ENCODE results near the gene LRRC10B. TPM values are rescaled to one million over a fixed set of nuclear protein-coding genes. Genes with fewer than 3 reads are reported as not detected.

LRRC10B gene
- total and polyA plus RNA-seq, 2 donors, result 2.7 TPM; not detected in 1

DNA sequence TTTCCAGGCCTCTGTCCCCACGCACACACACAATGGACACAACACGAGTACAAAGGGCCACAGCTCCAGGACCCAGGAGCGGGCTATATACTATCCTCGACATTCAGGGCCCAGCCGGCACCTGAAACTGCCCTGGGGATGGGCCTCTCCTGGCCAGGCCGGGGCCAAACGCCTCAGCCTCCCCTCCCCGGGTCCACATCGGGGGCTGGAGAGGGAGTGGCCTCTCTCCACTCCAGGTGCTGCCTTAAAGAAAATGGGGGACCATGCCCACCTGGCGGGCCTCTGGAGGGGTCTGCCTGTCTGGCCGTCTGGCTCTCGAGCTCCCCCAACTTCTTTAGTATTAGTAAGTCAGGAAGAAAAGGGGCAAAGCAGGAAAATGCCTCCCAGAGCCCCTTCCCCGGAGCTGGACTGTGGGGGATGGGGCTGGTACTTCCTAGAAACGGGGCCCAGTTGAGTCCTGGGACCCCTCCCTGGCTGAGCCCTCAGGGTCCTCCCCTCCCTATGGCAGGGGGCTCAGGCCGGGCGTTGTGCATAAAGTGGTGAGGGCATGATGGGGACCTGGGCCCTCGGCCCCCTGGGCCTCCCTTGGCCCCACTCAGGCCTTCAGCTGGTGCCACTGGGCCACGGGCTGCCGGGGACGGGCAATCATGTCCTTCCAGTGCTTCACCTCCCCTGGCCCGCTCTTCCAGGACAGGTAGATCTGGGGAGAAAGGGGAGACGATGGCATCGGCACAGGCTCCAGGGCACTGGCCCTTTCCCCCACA, 9.7 kb downstream of the LRRC10B start:
- DNase-seq (ENCODE audit: extremely low spot score), result no peak
- H3K4me3 ChIP-seq (ENCODE audit: low read depth, low read length), result no peak overlapping the region
- H3K4me1 ChIP-seq (ENCODE audit: insufficient read depth), result no peaks in the 10 kb centered on the region
- no peaks in the 10 kb centered on the region for H3K36me3 ChIP-seq (ENCODE audit: insufficient read depth)
- WGBS, result 85% methylated on average over 23 of the region's 23 CpGs
- H3K27ac ChIP-seq (ENCODE audit: low read depth), result no peak overlapping the region

DNA sequence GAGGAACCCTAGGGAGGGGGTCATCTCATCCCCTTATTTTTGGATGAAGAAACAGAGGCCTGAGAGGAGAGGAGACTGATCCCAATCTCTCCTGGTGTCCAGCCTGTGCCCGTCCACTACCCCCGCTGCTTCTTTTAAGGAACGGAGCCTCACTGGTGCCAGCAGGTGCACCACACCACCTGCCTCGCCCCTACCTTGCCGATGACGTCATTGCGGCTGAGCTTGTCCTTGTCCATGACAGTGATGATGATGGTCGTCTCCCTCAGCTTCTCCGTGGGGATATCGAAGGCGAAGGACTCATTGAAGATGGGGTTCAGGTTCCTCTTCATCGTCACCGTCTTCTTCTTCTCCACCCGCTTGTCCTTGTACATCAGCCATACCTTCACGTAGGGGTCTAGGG, 14.3 kb downstream of the LRRC10B start:
- H3K4me3 ChIP-seq (ENCODE audit: low read depth, low read length), result no peak overlapping the region
- DNase-seq (ENCODE audit: extremely low spot score), result no peak
- WGBS, result 89% methylated on average over 15 of the region's 15 CpGs

DNA sequence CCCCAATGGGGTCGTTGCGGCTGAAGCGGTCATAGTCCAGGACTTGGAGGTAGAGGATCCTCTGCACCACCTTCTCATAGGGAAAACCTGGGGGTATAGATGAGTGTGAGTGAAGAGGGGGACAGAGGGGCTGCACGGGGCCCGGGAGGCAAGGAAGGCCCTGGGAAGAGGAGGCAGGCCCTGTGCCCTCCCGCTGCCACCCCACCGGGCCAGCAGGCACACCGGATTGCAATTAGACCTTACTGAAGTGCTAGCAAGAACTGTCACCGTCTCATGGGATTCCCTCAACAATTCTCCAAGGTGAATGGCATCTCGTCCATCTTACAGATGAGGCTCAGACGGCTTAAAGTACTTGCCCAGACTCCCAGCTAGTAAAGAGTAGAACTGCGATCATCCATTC, 15.9 kb downstream of the LRRC10B start:
- H3K4me1 ChIP-seq (ENCODE audit: insufficient read depth), result no peaks in the 10 kb centered on the region
- H3K36me3 ChIP-seq (ENCODE audit: insufficient read depth), result no peaks in the 10 kb centered on the region
- 86% methylated on average over 12 of the region's 12 CpGs for WGBS
- no peak for DNase-seq (ENCODE audit: extremely low spot score)
- H3K27ac ChIP-seq (ENCODE audit: low read depth), result no peak overlapping the region
- no peak overlapping the region for H3K4me3 ChIP-seq (ENCODE audit: low read depth, low read length)

More for the DNA sequence above, 14.3 kb downstream of the LRRC10B start:
- Histone ChIP-seq H3K27ac (ENCODE audit: low read depth) (no peak overlapping the region), H3K4me1 (ENCODE audit: insufficient read depth) (no peaks in the 10 kb centered on the region), H3K36me3 (ENCODE audit: insufficient read depth) (no peaks in the 10 kb centered on the region)

DNA sequence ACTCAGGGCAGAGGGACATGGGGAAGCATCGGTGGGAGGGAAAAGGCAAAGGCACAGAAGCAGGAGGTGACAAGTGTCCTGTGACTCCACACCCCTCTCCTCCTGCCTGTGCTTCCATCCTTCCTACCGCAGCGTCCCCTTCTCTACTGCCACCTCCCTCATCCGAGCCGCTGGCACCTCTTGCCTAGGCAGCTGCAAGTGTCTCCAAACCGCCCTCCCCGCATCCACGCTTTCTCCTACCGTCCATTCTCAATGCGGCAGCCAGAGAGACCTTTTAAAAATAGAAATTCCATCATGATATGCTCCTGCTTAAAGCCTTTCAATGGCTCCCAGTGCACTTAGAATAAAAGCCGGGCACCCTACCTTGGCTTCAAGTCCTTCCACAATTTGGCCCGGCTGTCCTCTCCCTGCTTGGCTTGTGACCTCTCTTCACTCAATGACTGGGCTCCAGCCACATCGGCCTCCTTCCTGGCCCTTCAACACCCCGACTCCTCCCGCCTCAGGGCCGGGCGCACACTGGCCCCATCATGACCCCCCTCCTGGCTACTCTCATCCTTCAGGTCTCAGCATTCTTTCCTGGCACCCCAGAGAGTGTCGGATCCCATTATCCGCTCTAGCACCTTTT, 16.5 kb downstream of the LRRC10B start:
- no peaks in the 10 kb centered on the region for H3K36me3 ChIP-seq (ENCODE audit: insufficient read depth)
- DNase-seq (ENCODE audit: extremely low spot score), result no peak
- H3K4me1 ChIP-seq (ENCODE audit: insufficient read depth), result no peaks in the 10 kb centered on the region
- no peak overlapping the region for H3K4me3 ChIP-seq (ENCODE audit: low read depth, low read length)
- H3K27ac ChIP-seq (ENCODE audit: low read depth), result no peak overlapping the region
- 87% methylated on average over 19 of the region's 19 CpGs for WGBS

DNA sequence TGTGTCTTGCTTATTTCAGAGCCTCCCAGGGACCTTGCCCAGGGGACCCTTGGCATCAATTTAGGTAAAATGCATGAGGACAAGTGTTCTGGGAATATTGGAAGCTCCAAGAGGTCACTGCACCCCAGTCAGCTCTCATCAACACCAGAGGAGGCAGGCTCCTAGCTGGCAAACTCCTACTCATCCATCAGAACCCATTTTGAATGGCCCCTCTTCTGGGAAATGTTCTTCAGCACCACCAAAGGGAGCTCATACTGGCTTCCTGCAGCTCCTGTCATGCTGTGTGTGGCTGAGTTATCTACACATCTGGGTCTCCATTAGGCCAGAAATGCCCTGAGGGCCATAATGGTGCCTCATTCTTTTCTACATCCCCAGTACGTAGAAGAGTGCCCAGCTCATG, 17.7 kb downstream of the LRRC10B start:
- Histone ChIP-seq H3K4me1 (ENCODE audit: insufficient read depth) (no peaks in the 10 kb centered on the region), H3K27ac (ENCODE audit: low read depth) (no peak overlapping the region), H3K4me3 (ENCODE audit: low read depth, low read length) (no peak overlapping the region), H3K36me3 (ENCODE audit: insufficient read depth) (no peaks in the 10 kb centered on the region)
- DNase-seq (ENCODE audit: extremely low spot score), result no peak
- 90% methylated on average over 1 of the region's 1 CpG for WGBS

DNA sequence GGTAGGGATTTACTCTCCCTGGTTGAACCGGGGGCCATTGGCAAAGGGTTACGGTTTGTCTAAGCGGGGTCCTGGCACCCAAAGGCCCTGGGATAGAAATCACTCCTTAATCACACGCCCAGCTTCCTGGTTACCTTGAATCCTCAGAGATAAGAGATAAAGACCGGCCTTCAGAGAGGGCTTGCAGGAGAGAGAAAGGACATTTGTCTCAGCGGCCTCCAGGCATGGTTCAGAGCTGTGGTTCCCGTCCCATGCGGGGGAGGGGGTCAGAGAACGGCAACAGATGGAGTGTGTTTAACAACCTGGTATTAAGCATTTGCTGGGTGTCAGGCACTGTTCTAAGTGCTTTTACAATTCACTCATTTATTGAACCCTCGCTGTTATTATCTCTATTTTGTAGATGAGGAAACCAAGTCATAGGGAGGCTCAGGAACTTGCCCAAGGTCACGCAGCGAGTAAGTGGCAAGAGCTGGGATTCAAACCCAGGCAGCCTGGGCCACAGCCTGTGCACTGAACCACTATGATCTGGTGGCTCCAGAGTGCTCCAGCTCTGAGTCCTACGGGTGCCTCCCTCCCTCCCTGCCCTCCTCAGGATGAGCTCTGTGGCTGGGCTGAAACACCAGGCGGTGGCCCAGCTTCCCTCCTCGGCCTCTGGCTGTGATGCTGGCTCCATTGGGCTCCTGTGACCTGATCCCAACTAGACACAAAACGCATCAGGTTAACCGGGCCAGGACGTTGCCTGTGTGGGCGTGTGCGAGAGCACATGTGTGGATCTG, 18.6 kb downstream of the LRRC10B start:
- Histone ChIP-seq H3K4me1 (ENCODE audit: insufficient read depth) (no peaks in the 10 kb centered on the region), H3K36me3 (ENCODE audit: insufficient read depth) (no peaks in the 10 kb centered on the region), H3K27ac (ENCODE audit: low read depth) (no peak overlapping the region), H3K4me3 (ENCODE audit: low read depth, low read length) (no peak overlapping the region)
- no peak for DNase-seq (ENCODE audit: extremely low spot score)
- 74% methylated on average over 20 of the region's 20 CpGs for WGBS

DNA sequence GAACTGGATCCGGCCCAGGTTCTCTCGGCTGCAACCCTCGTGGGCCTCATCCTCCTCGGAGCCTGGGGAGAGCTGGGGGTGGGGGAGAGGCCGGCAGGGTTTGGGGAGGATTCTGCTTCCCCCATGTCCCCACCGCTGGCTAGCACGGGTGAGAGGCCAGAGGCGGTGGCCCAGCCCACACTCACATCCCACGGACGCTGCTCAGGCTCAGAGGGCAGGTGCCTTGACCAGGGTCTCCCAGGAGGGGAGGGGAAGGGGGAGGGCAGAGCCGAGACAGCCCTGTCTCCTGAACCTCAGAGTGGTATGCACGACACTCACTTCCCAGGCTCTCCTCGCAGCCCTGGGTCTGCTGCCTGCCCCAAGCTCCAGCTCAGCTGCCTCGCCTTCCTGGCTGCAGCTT, 19.6 kb downstream of the LRRC10B start:
- Histone ChIP-seq H3K4me1 (ENCODE audit: insufficient read depth) (no peaks in the 10 kb centered on the region), H3K36me3 (ENCODE audit: insufficient read depth) (no peaks in the 10 kb centered on the region), H3K27ac (ENCODE audit: low read depth) (no peak overlapping the region), H3K4me3 (ENCODE audit: low read depth, low read length) (no peak overlapping the region)
- 38% methylated on average over 14 of the region's 14 CpGs for WGBS
- no peak for DNase-seq (ENCODE audit: extremely low spot score)

DNA sequence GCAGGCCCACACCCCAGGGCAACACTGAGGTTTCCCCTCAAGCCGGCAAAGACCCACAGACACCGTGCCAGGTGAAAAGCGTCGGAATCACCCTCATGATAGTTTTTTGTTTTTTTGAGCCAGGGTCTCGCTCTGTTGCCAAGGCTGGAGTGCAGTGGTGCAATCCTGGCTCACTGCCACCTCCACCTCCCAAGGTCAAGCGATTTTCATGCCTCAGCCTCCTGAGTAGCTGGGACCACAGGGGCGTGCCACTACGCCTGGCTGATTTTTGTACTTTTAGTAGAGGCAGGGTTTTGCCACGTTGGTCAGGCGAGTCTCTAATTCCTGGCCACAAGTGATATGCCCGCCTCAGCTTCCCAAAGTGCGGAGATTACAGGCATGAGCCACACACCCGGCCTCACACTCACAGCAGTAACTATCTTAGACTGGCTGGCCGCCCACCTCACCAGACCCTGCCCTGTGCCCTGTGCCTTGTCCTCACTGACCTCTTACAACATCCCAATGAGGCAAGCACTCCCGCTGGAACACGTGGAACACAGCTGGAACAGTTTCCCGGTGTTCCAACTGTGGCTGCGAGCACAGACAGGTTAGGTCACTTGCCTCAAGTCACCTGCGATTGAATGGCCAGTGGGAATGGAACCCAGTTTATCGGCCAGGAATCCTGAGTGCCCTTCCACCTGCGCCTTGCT, 21.1 kb downstream of the LRRC10B start:
- 75% methylated on average over 21 of the region's 21 CpGs for WGBS
- no peak for DNase-seq (ENCODE audit: extremely low spot score)
- Histone ChIP-seq H3K27ac (ENCODE audit: low read depth) (no peak overlapping the region), H3K36me3 (ENCODE audit: insufficient read depth) (no peaks in the 10 kb centered on the region), H3K4me3 (ENCODE audit: low read depth, low read length) (no peak overlapping the region), H3K4me1 (ENCODE audit: insufficient read depth) (no peaks in the 10 kb centered on the region)

DNA sequence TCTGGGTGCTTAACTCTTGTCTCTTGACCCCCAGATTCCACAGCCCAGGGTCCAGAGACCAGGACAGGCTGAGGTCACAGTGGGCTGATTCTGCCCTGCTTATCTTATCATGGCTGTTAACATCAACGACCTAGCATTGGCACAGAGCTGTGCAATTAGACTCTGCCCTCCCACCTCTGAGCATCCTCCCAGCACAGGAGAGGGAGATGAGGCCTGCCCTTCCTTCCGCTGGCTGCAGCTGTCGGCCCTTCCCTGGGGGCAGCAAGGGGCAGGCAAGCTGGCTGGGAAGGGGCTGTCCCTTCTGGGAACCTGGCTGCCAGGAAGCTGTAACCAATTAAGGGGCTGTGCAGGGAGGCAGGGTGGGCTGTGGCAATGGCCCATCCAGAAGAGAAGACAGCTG, 22.5 kb downstream of the LRRC10B start:
- Histone ChIP-seq H3K4me3 (ENCODE audit: low read depth, low read length) (no peak overlapping the region), H3K4me1 (ENCODE audit: insufficient read depth) (no peaks in the 10 kb centered on the region), H3K36me3 (ENCODE audit: insufficient read depth) (no peaks in the 10 kb centered on the region), H3K27ac (ENCODE audit: low read depth) (no peak overlapping the region)
- 49% methylated on average over 3 of the region's 3 CpGs for WGBS
- DNase-seq (ENCODE audit: extremely low spot score), result no peak

DNA sequence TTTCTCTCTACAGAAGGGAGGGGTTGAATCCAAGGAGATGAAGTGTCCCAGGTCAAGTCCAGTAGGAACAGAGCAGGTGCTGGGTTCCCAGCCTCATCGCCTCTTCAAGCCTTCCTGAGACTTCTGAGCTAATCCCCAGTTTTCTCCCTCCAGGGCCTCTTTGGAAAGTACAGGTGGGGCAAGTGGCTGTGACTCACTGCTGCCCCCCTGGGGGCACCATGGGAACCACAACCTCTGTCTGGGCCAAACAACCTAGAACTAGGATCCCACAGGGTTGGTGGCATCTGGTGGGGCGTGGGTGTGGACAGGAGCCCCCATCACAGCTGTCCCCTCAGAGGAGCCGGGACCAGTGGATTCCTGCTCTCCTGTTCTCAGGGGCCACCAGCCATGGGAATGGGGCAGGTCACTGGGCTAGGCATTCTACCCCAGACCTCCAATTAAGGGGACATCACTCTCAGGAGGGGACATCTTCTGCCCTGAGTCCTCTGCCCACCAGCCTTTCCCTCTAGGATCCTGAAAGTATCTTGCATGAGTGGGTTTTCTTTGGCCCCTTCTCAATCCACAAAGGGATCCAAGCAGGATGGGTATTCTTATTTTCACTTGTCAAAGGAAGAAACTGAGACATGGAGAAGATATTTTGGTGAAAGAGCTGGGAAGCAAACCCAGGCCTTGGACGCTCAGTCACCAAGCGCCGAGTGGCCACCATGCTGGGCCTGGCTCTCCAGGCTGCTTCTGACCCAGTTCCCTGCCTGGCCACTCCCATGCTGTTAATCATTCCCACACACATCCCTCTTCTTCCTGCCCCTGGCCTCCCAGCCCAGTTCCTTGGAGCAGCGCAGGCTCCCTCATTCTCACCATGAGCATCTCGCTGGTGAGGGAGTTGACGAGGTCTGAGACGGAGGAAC, 23.8 kb downstream of the LRRC10B start:
- 80% methylated on average over 10 of the region's 10 CpGs for WGBS
- H3K27ac ChIP-seq (ENCODE audit: low read depth), result no peak overlapping the region
- DNase-seq (ENCODE audit: extremely low spot score), result no peak
- H3K4me1 ChIP-seq (ENCODE audit: insufficient read depth), result no peaks in the 10 kb centered on the region
- H3K4me3 ChIP-seq (ENCODE audit: low read depth, low read length), result no peak overlapping the region
- H3K36me3 ChIP-seq (ENCODE audit: insufficient read depth), result no peaks in the 10 kb centered on the region

DNA sequence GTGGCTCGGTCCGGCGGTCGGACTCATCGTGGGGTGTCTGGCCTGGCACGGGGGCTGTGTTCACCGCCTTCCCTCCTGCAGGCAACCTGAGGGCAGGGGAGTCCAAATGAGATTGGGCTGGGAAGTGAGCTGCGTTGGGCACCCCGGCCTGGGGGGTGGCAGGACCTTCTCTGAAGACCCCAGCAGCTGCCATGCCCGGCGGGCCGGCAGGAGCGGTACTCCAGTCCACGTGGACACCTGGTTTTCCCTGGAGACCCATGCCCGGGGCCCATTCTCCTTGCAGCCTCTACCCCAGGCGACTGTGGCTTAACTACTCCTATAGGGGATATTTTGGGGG, 24.5 kb downstream of the LRRC10B start:
- Histone ChIP-seq H3K27ac (ENCODE audit: low read depth) (no peak overlapping the region), H3K4me3 (ENCODE audit: low read depth, low read length) (no peak overlapping the region), H3K4me1 (ENCODE audit: insufficient read depth) (no peaks in the 10 kb centered on the region), H3K36me3 (ENCODE audit: insufficient read depth) (no peaks in the 10 kb centered on the region)
- 89% methylated on average over 16 of the region's 16 CpGs for WGBS
- DNase-seq (ENCODE audit: extremely low spot score), result no peak

DNA sequence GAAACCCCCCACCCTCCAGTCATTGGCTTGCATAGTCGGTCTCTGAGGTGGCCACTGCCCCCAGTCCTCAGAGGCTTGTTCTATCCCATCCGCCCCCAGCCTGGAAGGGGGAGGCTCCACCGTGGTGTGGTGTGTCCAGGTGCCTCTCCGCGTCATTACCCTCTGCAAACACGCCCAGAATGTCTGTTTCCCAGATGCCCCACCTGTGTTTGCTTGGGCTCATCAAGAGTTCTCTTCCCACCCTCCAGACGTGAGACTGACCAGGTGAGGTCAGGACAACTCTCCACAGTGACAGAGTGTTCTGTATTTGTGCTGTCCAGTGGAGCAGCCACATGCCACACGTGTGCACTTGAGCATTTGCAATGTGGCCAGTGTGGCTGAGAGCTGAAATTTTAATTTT, 24.9 kb downstream of the LRRC10B start:
- H3K4me1 ChIP-seq (ENCODE audit: insufficient read depth), result no peaks in the 10 kb centered on the region
- H3K36me3 ChIP-seq (ENCODE audit: insufficient read depth), result no peaks in the 10 kb centered on the region
- H3K4me3 ChIP-seq (ENCODE audit: low read depth, low read length), result no peak overlapping the region
- DNase-seq (ENCODE audit: extremely low spot score), result no peak
- no peak overlapping the region for H3K27ac ChIP-seq (ENCODE audit: low read depth)
- WGBS, result 78% methylated on average over 8 of the region's 8 CpGs
